Right atrium auricular region (tissue), 2 donors: ENCODE data around the gene TRAPPC10. TPM values are rescaled to one million over a fixed set of nuclear protein-coding genes. Genes with fewer than 3 reads are reported as not detected.

Source experiments
- DNase-seq: peaks from one replicate; pipeline ENCODE4 v3.0.0-alpha.2; 2019; ENCODE audit warnings: low spot score
- H3K27ac ChIP-seq, 2 donors: fragments of 200-600 bp; sonication (generic); 1 replicate in 1 of 2; 2 replicates in 1 of 2; pipeline ENCODE4 v1.5.1; 2016 to 2019
- H3K27me3 ChIP-seq, 2 donors: fragments of 200-600 bp; sonication (generic); one replicate each; pipeline versions ENCODE4 v1.5.1 to v1.6.0; 2017 to 2019
- H3K36me3 ChIP-seq: fragments of 200-600 bp; sonication (generic); one replicate; pipeline ENCODE4 v1.5.1; 2016
- H3K4me1 ChIP-seq, 2 donors: fragments of 200-600 bp; sonication (generic); one replicate each; pipeline versions ENCODE4 v1.5.1 to v1.6.0; 2017 to 2019
- H3K4me3 ChIP-seq, 2 donors: fragments of 200-600 bp; sonication (generic); 1 replicate in 1 of 2; 2 replicates in 1 of 2; pipeline ENCODE4 v1.5.1; 2017 to 2019; ENCODE audit warnings: mild to moderate bottlenecking in 1 of 2, moderate library complexity in 1 of 2
- H3K9me3 ChIP-seq, 2 donors: fragments of 200-600 bp; sonication (generic); one replicate each; pipeline ENCODE4 v1.5.1; 2019
- total RNA-seq, 2 donors: library from RNA; depleted of rRNA; stranded (reverse); fragments of >200 nt; gene quantifications; one replicate each; pipeline ENCODE4 v1.1.0, GENCODE V29; 2016
- TF ChIP-seq, protein P1 (sequence below), 2 donors: fragments of 200-600 bp; sonication (generic); IDR thresholded peaks; one replicate each; pipeline ENCODE4 v1.5.1; 2019; ENCODE audit warnings: antibody characterized with exemption in 2 of 2

TRAPPC10 gene
- total RNA-seq, 2 donors from 2014 or later = 18.2 to 19.7 TPM

DNA sequence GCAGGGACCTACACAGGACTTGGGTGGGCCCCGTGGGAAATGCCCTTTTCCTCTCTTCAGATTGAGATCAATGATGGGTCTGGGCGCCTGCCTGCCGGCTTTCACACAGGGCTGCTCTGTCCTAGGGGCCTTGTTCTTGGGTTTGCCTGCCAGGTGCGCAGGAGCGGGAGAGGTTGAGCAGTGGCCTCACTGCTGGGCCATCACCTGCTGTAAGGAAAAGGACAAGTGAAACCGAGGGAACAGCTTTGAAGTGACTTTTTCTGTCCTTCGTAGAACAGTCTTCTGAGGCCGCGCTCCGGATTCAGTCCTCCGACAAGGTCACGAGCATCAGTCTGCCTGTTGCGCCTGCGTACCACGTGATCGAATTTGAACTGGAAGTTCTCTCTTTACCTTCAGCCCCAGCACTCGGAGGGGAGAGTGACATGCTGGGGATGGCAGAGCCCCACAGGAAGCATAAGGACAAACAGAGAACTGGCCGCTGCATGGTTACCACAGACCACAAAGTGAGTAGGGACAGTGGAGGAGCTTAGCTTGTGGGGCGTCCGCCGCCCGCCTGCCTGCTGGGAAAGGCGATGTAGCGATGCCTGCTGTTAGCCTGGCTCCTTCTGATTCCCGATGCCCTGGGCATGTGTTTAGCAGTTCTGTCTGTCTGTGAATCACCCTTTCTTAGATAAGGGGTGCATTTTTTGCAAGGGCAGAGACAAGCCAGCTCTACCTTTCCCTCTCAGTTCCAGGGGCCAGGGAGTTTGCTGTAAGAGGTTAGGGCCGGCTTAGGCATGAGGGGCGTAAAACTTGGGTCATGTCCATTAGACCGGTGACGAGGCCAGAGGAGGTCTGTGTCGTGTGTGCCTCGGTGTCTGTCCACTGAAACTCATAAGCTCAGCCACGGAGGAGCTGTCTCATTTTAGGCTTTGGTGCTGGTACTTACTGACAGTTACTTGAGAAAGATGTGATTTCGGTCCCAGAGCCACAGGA is 75.6 kb downstream of the TRAPPC10 start:
- peaks cover 0 to 48% of the 10 kb centered on the region in 2 donors for H3K4me1 ChIP-seq
- H3K27me3 ChIP-seq = no peaks in the 10 kb centered on the region
- H3K9me3 ChIP-seq = no peaks in the 10 kb centered on the region
- H3K36me3 ChIP-seq = peaks cover 74% of the 10 kb centered on the region
- peak overlapping the region; percentile 66 to 82 for H3K27ac ChIP-seq
- DNase-seq = no peak
- H3K4me3 ChIP-seq = no peak overlapping the region
- TF ChIP-seq, protein P1, sequence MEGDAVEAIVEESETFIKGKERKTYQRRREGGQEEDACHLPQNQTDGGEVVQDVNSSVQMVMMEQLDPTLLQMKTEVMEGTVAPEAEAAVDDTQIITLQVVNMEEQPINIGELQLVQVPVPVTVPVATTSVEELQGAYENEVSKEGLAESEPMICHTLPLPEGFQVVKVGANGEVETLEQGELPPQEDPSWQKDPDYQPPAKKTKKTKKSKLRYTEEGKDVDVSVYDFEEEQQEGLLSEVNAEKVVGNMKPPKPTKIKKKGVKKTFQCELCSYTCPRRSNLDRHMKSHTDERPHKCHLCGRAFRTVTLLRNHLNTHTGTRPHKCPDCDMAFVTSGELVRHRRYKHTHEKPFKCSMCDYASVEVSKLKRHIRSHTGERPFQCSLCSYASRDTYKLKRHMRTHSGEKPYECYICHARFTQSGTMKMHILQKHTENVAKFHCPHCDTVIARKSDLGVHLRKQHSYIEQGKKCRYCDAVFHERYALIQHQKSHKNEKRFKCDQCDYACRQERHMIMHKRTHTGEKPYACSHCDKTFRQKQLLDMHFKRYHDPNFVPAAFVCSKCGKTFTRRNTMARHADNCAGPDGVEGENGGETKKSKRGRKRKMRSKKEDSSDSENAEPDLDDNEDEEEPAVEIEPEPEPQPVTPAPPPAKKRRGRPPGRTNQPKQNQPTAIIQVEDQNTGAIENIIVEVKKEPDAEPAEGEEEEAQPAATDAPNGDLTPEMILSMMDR (IDR thresholded peaks at IDR 0.05) = no peak

DNA sequence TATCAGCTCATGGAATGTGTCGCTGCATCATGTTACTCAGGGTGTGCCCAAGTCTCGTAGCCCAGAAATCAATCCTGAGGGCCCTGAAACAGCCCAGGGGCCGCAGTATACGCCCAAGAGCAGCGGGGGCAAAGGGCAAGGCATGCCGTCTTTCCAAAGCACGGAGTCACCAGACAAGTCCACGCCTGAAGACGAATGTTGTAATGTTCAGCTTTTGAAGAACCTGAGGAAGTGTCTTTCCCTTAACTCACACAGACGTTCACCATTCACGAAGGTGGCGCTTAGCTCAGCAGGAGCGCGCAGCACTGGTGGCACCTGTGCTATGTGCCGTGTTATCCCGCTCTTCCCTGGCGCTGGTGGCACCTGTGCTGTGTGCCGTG is 76.3 kb downstream of the TRAPPC10 start:
- H3K36me3 ChIP-seq = peaks cover 69% of the 10 kb centered on the region
- no peak overlapping the region for H3K4me3 ChIP-seq
- no peaks in the 10 kb centered on the region for H3K27me3 ChIP-seq
- no peaks in the 10 kb centered on the region for H3K9me3 ChIP-seq
- H3K27ac ChIP-seq = no peak overlapping the region
- DNase-seq = no peak
- peaks cover 0 to 48% of the 10 kb centered on the region in 2 donors for H3K4me1 ChIP-seq
- TF ChIP-seq, protein P1 (IDR thresholded peaks at IDR 0.05) = no peak

GRCh38 chr21:44089001-44089911 is 77.1 kb downstream of the TRAPPC10 start:
- H3K4me3 ChIP-seq = no peak overlapping the region
- H3K27me3 ChIP-seq = no peaks in the 10 kb centered on the region
- TF ChIP-seq, protein P1 (IDR thresholded peaks at IDR 0.05) = no peak
- peaks cover 0 to 40% of the 10 kb centered on the region in 2 donors for H3K4me1 ChIP-seq
- no peak for DNase-seq
- H3K36me3 ChIP-seq = peaks cover 71% of the 10 kb centered on the region
- no peak overlapping the region for H3K27ac ChIP-seq
- H3K9me3 ChIP-seq = no peaks in the 10 kb centered on the region

DNA sequence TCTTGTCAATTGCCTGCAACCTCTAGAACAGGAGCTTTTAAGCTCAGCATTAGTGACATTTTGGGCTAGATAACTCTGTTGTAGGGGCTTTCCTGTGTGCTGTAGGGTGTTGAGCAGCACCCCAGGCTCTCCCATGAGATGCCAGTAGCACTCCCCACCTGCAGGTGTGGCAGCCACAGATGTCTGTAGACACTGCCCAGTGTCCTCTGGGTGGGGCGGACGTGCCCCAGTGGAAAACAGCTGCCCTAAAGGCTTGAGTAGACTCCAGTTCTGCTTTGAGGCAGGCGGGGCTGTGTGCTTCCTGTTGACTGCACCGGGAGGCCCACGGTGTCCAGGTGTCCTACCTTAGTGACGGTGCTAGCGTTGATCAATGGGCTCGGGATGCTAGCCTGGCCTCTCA is 78.2 kb downstream of the TRAPPC10 start:
- TF ChIP-seq, protein P1 (IDR thresholded peaks at IDR 0.05) = no peak
- no peak for DNase-seq
- Histone ChIP-seq H3K4me1 (peaks cover 0 to 34% of the 10 kb centered on the region in 2 donors), H3K36me3 (peaks cover 74% of the 10 kb centered on the region), H3K27ac (no peak overlapping the region), H3K27me3 (no peaks in the 10 kb centered on the region), H3K4me3 (no peak overlapping the region), H3K9me3 (no peaks in the 10 kb centered on the region)

- peak overlapping the region in 1 of 2 donors; percentile 23 for H3K27ac ChIP-seq
- H3K9me3 ChIP-seq = no peaks in the 10 kb centered on the region
- H3K36me3 ChIP-seq = peaks cover 68% of the 10 kb centered on the region
- no peak overlapping the region for H3K4me3 ChIP-seq
- H3K4me1 ChIP-seq = peaks cover 0 to 20% of the 10 kb centered on the region in 2 donors
- TF ChIP-seq, protein P1 (IDR thresholded peaks at IDR 0.05) = no peak
- peak; percentile 26 for DNase-seq
- no peaks in the 10 kb centered on the region for H3K27me3 ChIP-seq
Measured at GRCh38 chr21:44092211-44092610, 80.1 kb downstream of the TRAPPC10 start.
